CD14-positive monocyte (primary cell): ENCODE results near the gene ACAD10. TPM values are rescaled to one million over a fixed set of nuclear protein-coding genes. Genes with fewer than 3 reads are reported as not detected.

Source experiments
- DNase-seq, 3 donors: peaks; one replicate each; pipeline ENCODE4 v3.0.0-alpha.2; 2011 to 2022
- H2AFZ ChIP-seq: 2 replicates; pipeline ENCODE4 v1.6.0; 2012; ENCODE audit warnings: mild to moderate bottlenecking, low read depth, low read length, inconsistent platforms; ENCODE audit not compliant: insufficient read depth, poor library complexity, severe bottlenecking
- H3K27ac ChIP-seq, 2 donors: 1 replicate in 1 of 2; 2 replicates in 1 of 2; pipeline ENCODE4 v1.5.1; 2012 to 2013; ENCODE audit warnings: low read length in 2 of 2, control low read depth in 1 of 2, inconsistent platforms in 1 of 2, low read depth in 1 of 2, mild to moderate bottlenecking in 1 of 2
- H3K27me3 ChIP-seq, 2 donors: one replicate each; pipeline versions ENCODE4 v1.6.0 to v1.6.1; 2011 to 2013; ENCODE audit warnings: low read length in 2 of 2; ENCODE audit not compliant: control insufficient read depth in 2 of 2, insufficient read depth in 2 of 2
- H3K36me3 ChIP-seq, 2 donors: replicated peaks in 1 of 2; 1 replicate in 1 of 2; 2 replicates in 1 of 2; pipeline versions ENCODE4 v1.5.1 to v1.6.1; 2012 to 2013; ENCODE audit warnings: low read length in 2 of 2, control low read depth in 1 of 2, inconsistent platforms in 1 of 2, mild to moderate bottlenecking in 1 of 2; ENCODE audit not compliant: insufficient read depth in 2 of 2, control insufficient read depth in 1 of 2
- H3K4me1 ChIP-seq, 2 donors: 1 replicate in 1 of 2; 2 replicates in 1 of 2; pipeline versions ENCODE4 v1.5.1 to v1.6.1; 2012 to 2013; ENCODE audit warnings: low read length in 2 of 2, control low read depth in 1 of 2, inconsistent platforms in 1 of 2, mild to moderate bottlenecking in 1 of 2, moderate library complexity in 1 of 2; ENCODE audit not compliant: insufficient read depth in 2 of 2, control insufficient read depth in 1 of 2
- H3K4me2 ChIP-seq: replicated peaks from 2 replicates; pipeline ENCODE3; 2012; ENCODE audit warnings: low read length, moderate library complexity, mild to moderate bottlenecking; ENCODE audit not compliant: poor library complexity, severe bottlenecking; ENCODE audit errors: extremely low read depth
- H3K4me3 ChIP-seq, 3 experiments: fragments of 200-600 bp in 1 of 3; sonication (generic) in 1 of 3; replicated peaks in 1 of 3; 1 replicate in 2 of 3; 2 replicates in 1 of 3; pipeline ENCODE4 v1.5.1; 2011 to 2013; ENCODE audit warnings: low read length in 3 of 3, mild to moderate bottlenecking in 3 of 3, control low read depth in 2 of 3, low read depth in 2 of 3, inconsistent platforms in 1 of 3, moderate library complexity in 1 of 3
- H3K79me2 ChIP-seq: 2 replicates; pipeline ENCODE4 v1.6.0; 2012; ENCODE audit warnings: mild to moderate bottlenecking, control low read depth, inconsistent platforms, low read length, moderate library complexity; ENCODE audit not compliant: insufficient read depth
- H3K9ac ChIP-seq: 2 replicates; pipeline ENCODE4 v1.6.0; 2017; ENCODE audit warnings: low read length, mild to moderate bottlenecking; ENCODE audit not compliant: insufficient read depth, poor library complexity, severe bottlenecking
- H3K9me3 ChIP-seq, 2 donors: replicated peaks in 1 of 2; 1 replicate in 1 of 2; 2 replicates in 1 of 2; pipeline versions ENCODE4 v1.5.1 to v1.6.1; 2012 to 2013; ENCODE audit warnings: low read length in 2 of 2, control low read depth in 1 of 2; ENCODE audit not compliant: control insufficient read depth in 1 of 2, insufficient read depth in 1 of 2
- H4K20me1 ChIP-seq: 2 replicates; pipeline ENCODE4 v1.6.0; 2012; ENCODE audit warnings: mild to moderate bottlenecking, low read length, control low read depth, moderate library complexity; ENCODE audit not compliant: insufficient read depth
- H3K27ac Mint-ChIP-seq, 7 donors: one replicate each; pipeline ENCODE4 v1.8.0; 2020; ENCODE audit warnings: mild to moderate bottlenecking in 7 of 7, mixed read lengths in 7 of 7, moderate library complexity in 6 of 7, inconsistent platforms in 2 of 7
- H3K27me3 Mint-ChIP-seq, 3 donors: one replicate each; pipeline ENCODE4 v1.8.0; 2021 to 2022; ENCODE audit warnings: low read depth in 3 of 3, mild to moderate bottlenecking in 3 of 3, mixed read lengths in 3 of 3, moderate library complexity in 3 of 3, inconsistent platforms in 1 of 3
- H3K36me3 Mint-ChIP-seq, 2 donors: one replicate each; pipeline ENCODE4 v1.8.0; 2020; ENCODE audit warnings: mixed read lengths in 2 of 2, inconsistent platforms in 1 of 2, mild to moderate bottlenecking in 1 of 2
- H3K4me1 Mint-ChIP-seq: one replicate; pipeline ENCODE4 v1.8.0; 2020; ENCODE audit warnings: mild to moderate bottlenecking, mixed read lengths
- H3K4me3 Mint-ChIP-seq, 2 donors: one replicate each; pipeline ENCODE4 v1.8.0; 2020; ENCODE audit warnings: mild to moderate bottlenecking in 2 of 2, mixed read lengths in 2 of 2, moderate library complexity in 1 of 2
- H3K9me3 Mint-ChIP-seq, 7 donors: one replicate each; pipeline ENCODE4 v1.8.0; 2020 to 2022; ENCODE audit warnings: mixed read lengths in 7 of 7, mild to moderate bottlenecking in 6 of 7, moderate library complexity in 6 of 7, inconsistent platforms in 2 of 7
- CTCF ChIP-seq: fragments of 200-600 bp; IDR thresholded peaks from one replicate; pipeline ENCODE4 v1.8.0; 2022; ENCODE audit warnings: antibody characterized with exemption, mild to moderate bottlenecking
- WGBS: methylation state at CpG from one replicate; pipeline ENCODE4 v1.1.5; 2013; ENCODE audit warnings: missing lambda C conversion rate; ENCODE audit not compliant: insufficient coverage; 5-methylcytosine and 5-hydroxymethylcytosine counted together
- intact Hi-C, 2 donors: fragments of 100-400 bp; cut with micrococcal nuclease; formaldehyde crosslinking; loops; one replicate each; pipeline versions ENCODE4 v1.15.0 to v1.15.1; 2023
- polyA plus RNA-seq, 3 donors: library from polyadenylated mRNA; depleted of rRNA in 1 of 3; unstranded in 2 of 3; stranded (reverse) in 1 of 3; fragments of 300-500 nt in 2 of 3; fragments of >200 nt in 1 of 3; fragmentation: Illumina TruSeq in 2 of 3; gene quantifications; 1 replicate in 2 of 3; 2 replicates in 1 of 3; pipeline ENCODE4 v1.2.3, GENCODE V29; 2012 to 2021

The ACAD10 gene
- polyA plus RNA-seq, 3 donors, result 9.4 to 34.3 (median 10.1) TPM

- H3K27ac Mint-ChIP-seq, result peak overlapping the region in 4 of 7 donors; percentile 41 to 72 (median 54)
- Histone ChIP-seq H3K4me3 (no peak overlapping the region), H3K36me3 (peaks cover 64 to 97% of the 10 kb centered on the region in 2 donors), H4K20me1 (no peaks in the 10 kb centered on the region), H3K9me3 (no peaks in the 10 kb centered on the region), H3K4me1 (peaks cover 4 to 12% of the 10 kb centered on the region in 2 donors), H2AFZ (no peak overlapping the region), H3K9ac (no peak overlapping the region), H3K4me2 (no peak overlapping the region), H3K27ac (peak overlapping the region in 1 of 2 donors; percentile 57), H3K79me2 (peaks cover 2% of the 10 kb centered on the region), H3K27me3 (no peaks in the 10 kb centered on the region)
- H3K4me3 Mint-ChIP-seq, result no peak overlapping the region
- no peaks in the 10 kb centered on the region for H3K9me3 Mint-ChIP-seq
- H3K27me3 Mint-ChIP-seq, result no peaks in the 10 kb centered on the region
- DNase-seq, result no peak
- no peak for TF ChIP-seq CTCF
- WGBS, result 91% methylated on average over 6 of the region's 11 CpGs
- H3K4me1 Mint-ChIP-seq, result peaks cover 13% of the 10 kb centered on the region
- H3K36me3 Mint-ChIP-seq, result peaks cover 61 to 93% of the 10 kb centered on the region in 2 donors
- intact Hi-C loops, result no loop called here
Measured at GRCh38 chr12:111664961-111665865, 20.6 kb upstream of the ACAD10 start.

- 100% methylated on average over 1 of the region's 10 CpGs for WGBS
- Mint-ChIP-seq H3K27ac (peak overlapping the region in 1 of 7 donors; percentile 55), H3K27me3 (no peaks in the 10 kb centered on the region), H3K4me1 (no peaks in the 10 kb centered on the region), H3K4me3 (no peak overlapping the region), H3K36me3 (peaks cover 71 to 93% of the 10 kb centered on the region in 2 donors), H3K9me3 (no peaks in the 10 kb centered on the region)
- Histone ChIP-seq H3K27me3 (no peaks in the 10 kb centered on the region), H3K27ac (no peak overlapping the region), H3K4me1 (no peaks in the 10 kb centered on the region), H4K20me1 (peaks cover 26% of the 10 kb centered on the region), H3K9me3 (no peaks in the 10 kb centered on the region), H3K4me2 (no peak overlapping the region), H3K9ac (no peak overlapping the region), H2AFZ (no peak overlapping the region), H3K36me3 (peaks cover 90 to 99% of the 10 kb centered on the region in 2 donors), H3K4me3 (no peak overlapping the region), H3K79me2 (peaks cover 10% of the 10 kb centered on the region)
- TF ChIP-seq CTCF, result no peak
- intact Hi-C loops, result no loop called here
- no peak for DNase-seq
Measured at GRCh38 chr12:111672822-111673381, 13.0 kb upstream of the ACAD10 start.
